SK-N-SH treated with all-trans-retinoic acid at 6 μM for 48 hours (cell line): ENCODE measurements around the gene YWHAB.

ENCODE experiments used
- ATAC-seq: fragments of 200-7000 bp; cut with Tn5 transposase; 3 replicates; pipeline ENCODE4 v1.9.1; 2020; ENCODE audit warnings: mild to moderate bottlenecking, moderate library complexity
- ARNTL ChIP-seq: fragments of 450-650 bp; formaldehyde crosslinking; IDR thresholded peaks from 2 replicates; pipeline ENCODE4 v1.5.0; 2020; ENCODE audit warnings: low read depth, mild to moderate bottlenecking, moderate library complexity, borderline replicate concordance
- BACH2 ChIP-seq: fragments of 250-450 bp; sonication (Bioruptor Pico); IDR thresholded peaks from 2 replicates; pipeline ENCODE4 v1.9.0; 2021; ENCODE audit warnings: mild to moderate bottlenecking, borderline replicate concordance
- CSDC2 ChIP-seq: fragments of 250-450 bp; sonication (Bioruptor Pico); IDR thresholded peaks from 2 replicates; pipeline ENCODE4 v1.5.0; 2020; ENCODE audit warnings: mild to moderate bottlenecking, moderate library complexity
- ESRRG ChIP-seq: fragments of 250-450 bp; sonication (Bioruptor Pico); IDR thresholded peaks from 2 replicates; pipeline ENCODE4 v1.6.1; 2021; ENCODE audit warnings: mild to moderate bottlenecking
- GLIS3 ChIP-seq: fragments of 250-450 bp; sonication (Bioruptor Pico); IDR thresholded peaks from 2 replicates; pipeline ENCODE4 v1.5.0; 2020; ENCODE audit warnings: mild to moderate bottlenecking, moderate library complexity
- ISL1 ChIP-seq: fragments of 250-450 bp; sonication (Bioruptor Pico); IDR thresholded peaks from 2 replicates; pipeline ENCODE4 v2.1.2; 2022; ENCODE audit warnings: mild to moderate bottlenecking, moderate library complexity
- OSR1 ChIP-seq: fragments of 250-450 bp; sonication (Bioruptor Pico); IDR thresholded peaks from 2 replicates; pipeline ENCODE4 v1.8.0; 2022; ENCODE audit warnings: moderate library complexity, mild to moderate bottlenecking, inconsistent platforms
- RARB ChIP-seq: fragments of 250-450 bp; sonication (Bioruptor Pico); IDR thresholded peaks from 2 replicates; pipeline ENCODE4 v1.8.0; 2021; ENCODE audit warnings: mild to moderate bottlenecking, moderate library complexity
- SNAI2 ChIP-seq: fragments of 250-450 bp; sonication (Bioruptor Pico); IDR thresholded peaks from 2 replicates; pipeline ENCODE4 v1.5.0; 2020; ENCODE audit warnings: mild to moderate bottlenecking, moderate library complexity
- TCF4 ChIP-seq: fragments of 250-450 bp; sonication (Bioruptor Pico); IDR thresholded peaks from 2 replicates; pipeline ENCODE4 v1.8.0; 2021; ENCODE audit warnings: mild to moderate bottlenecking, moderate library complexity, borderline replicate concordance
- TOX ChIP-seq: fragments of 250-450 bp; sonication (Bioruptor Pico); IDR thresholded peaks from 2 replicates; pipeline ENCODE4 v1.8.0; 2021; ENCODE audit warnings: mild to moderate bottlenecking, moderate library complexity, borderline replicate concordance
- ZC3H10 ChIP-seq: fragments of 250-450 bp; sonication (Bioruptor Pico); IDR thresholded peaks from 2 replicates; pipeline ENCODE4 v1.5.1; 2021; ENCODE audit warnings: mild to moderate bottlenecking, moderate library complexity
- ZFP3 ChIP-seq: fragments of 250-450 bp; sonication (Bioruptor Pico); IDR thresholded peaks from 2 replicates; pipeline ENCODE4 v1.5.0; 2020; ENCODE audit warnings: mild to moderate bottlenecking, moderate library complexity
- ZFP30 ChIP-seq: fragments of 450-650 bp; formaldehyde crosslinking; IDR thresholded peaks from 2 replicates; pipeline ENCODE4 v1.5.0; 2022; ENCODE audit warnings: mild to moderate bottlenecking, moderate library complexity
- ZNF565 ChIP-seq: fragments of 450-650 bp; formaldehyde crosslinking; conservative IDR thresholded peaks from 2 replicates; pipeline ENCODE4 v1.5.0; 2020; ENCODE audit warnings: low read depth, mild to moderate bottlenecking, moderate library complexity
- ZNF70 ChIP-seq: fragments of 450-650 bp; formaldehyde crosslinking; IDR thresholded peaks from 2 replicates; pipeline ENCODE4 v1.5.0; 2020; ENCODE audit warnings: mild to moderate bottlenecking, moderate library complexity
- ZNF8 ChIP-seq: fragments of 450-650 bp; formaldehyde crosslinking; IDR thresholded peaks from 2 replicates; pipeline ENCODE4 v1.5.0; 2020; ENCODE audit warnings: mild to moderate bottlenecking, moderate library complexity
- TF ChIP-seq, protein P1 (sequence below): fragments of 250-450 bp; sonication (Bioruptor Pico); IDR thresholded peaks from 2 replicates; pipeline ENCODE4 v1.8.0; 2020; ENCODE audit warnings: mild to moderate bottlenecking, moderate library complexity, borderline replicate concordance
- TF ChIP-seq, protein P2 (sequence below): fragments of 250-450 bp; sonication (Bioruptor Pico); IDR thresholded peaks from 2 replicates; pipeline ENCODE4 v1.5.1; 2020; ENCODE audit warnings: low read depth, mild to moderate bottlenecking, moderate library complexity
- TF ChIP-seq, protein P3 (sequence below): fragments of 250-450 bp; sonication (Bioruptor Pico); IDR thresholded peaks from 2 replicates; pipeline ENCODE4 v1.5.0; 2020; ENCODE audit warnings: mild to moderate bottlenecking, moderate library complexity
- TF ChIP-seq, protein P4 (sequence below): fragments of 250-450 bp; sonication (Bioruptor Pico); IDR thresholded peaks from 2 replicates; pipeline ENCODE4 v1.5.1; 2021; ENCODE audit warnings: mild to moderate bottlenecking, moderate library complexity
- TF ChIP-seq, protein P5 (sequence below): fragments of 250-450 bp; sonication (Bioruptor Pico); IDR thresholded peaks from 2 replicates; pipeline ENCODE4 v1.8.0; 2021; ENCODE audit warnings: low read depth, mild to moderate bottlenecking, moderate library complexity, borderline replicate concordance

The YWHAB gene

DNA sequence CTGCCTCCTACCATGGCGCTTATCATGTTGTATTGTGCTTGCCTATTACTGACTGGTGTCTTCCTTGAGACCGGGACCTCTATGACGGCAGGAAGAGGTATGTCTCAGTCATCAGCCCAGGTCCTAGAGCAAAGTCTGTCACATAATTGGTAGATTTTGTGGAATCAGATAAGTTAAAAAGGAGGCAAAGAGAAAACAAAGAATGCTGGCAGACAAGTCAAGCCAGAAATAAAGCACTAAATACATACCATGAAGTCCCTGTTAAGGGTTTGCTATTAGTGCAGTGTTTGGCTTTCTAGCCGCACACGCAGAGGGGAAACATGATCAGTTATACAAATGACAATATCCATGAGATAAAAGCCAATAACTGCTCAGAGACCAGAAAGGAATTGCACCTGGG lies 68.7 kb downstream of the YWHAB start:
- ATAC-seq: no peak
- TF ChIP-seq SNAI2 (CRISPR knock-in tag) (no peak), ZNF70 (CRISPR knock-in tag) (no peak), BACH2 (no peak), ZFP30 (CRISPR knock-in tag) (no peak)
- TF ChIP-seq, protein P1, sequence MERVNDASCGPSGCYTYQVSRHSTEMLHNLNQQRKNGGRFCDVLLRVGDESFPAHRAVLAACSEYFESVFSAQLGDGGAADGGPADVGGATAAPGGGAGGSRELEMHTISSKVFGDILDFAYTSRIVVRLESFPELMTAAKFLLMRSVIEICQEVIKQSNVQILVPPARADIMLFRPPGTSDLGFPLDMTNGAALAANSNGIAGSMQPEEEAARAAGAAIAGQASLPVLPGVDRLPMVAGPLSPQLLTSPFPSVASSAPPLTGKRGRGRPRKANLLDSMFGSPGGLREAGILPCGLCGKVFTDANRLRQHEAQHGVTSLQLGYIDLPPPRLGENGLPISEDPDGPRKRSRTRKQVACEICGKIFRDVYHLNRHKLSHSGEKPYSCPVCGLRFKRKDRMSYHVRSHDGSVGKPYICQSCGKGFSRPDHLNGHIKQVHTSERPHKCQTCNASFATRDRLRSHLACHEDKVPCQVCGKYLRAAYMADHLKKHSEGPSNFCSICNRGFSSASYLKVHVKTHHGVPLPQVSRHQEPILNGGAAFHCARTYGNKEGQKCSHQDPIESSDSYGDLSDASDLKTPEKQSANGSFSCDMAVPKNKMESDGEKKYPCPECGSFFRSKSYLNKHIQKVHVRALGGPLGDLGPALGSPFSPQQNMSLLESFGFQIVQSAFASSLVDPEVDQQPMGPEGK (CRISPR knock-in tag): no peak

DNA sequence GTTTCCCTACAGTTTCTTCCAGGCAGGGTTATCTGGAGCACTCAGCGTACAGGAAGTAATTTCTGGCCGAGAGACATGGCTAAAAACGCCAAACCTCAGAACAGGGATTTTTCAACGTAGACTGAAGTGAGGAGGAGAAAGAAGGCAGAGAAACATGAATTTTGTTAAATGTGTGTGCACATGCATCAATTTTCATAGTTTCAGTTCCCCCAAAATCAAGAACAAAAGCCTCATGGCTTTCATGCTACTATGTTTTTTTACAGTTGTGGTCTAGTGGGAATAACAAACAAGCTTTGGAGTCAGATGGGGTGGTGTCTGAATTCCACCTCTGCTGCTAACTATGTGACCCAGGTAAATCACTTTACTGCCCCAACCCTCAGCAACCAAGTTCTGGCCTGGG lies 69.8 kb downstream of the YWHAB start:
- no peak for ATAC-seq
- no peak for TF ChIP-seq TOX (CRISPR knock-in tag)
- TF ChIP-seq BACH2: no peak
- TF ChIP-seq GLIS3 (CRISPR knock-in tag): no peak
- TF ChIP-seq, protein P2, sequence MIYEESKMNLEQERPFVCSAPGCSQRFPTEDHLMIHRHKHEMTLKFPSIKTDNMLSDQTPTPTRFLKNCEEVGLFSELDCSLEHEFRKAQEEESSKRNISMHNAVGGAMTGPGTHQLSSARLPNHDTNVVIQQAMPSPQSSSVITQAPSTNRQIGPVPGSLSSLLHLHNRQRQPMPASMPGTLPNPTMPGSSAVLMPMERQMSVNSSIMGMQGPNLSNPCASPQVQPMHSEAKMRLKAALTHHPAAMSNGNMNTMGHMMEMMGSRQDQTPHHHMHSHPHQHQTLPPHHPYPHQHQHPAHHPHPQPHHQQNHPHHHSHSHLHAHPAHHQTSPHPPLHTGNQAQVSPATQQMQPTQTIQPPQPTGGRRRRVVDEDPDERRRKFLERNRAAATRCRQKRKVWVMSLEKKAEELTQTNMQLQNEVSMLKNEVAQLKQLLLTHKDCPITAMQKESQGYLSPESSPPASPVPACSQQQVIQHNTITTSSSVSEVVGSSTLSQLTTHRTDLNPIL (CRISPR knock-in tag): no peak
- TF ChIP-seq ZC3H10: no peak
- TF ChIP-seq, protein P1 (CRISPR knock-in tag): no peak
- no peak for TF ChIP-seq TCF4 (CRISPR knock-in tag)
- no peak for TF ChIP-seq ESRRG
- TF ChIP-seq SNAI2 (CRISPR knock-in tag): no peak
- no peak for TF ChIP-seq ISL1
- TF ChIP-seq ARNTL (CRISPR knock-in tag): no peak

DNA sequence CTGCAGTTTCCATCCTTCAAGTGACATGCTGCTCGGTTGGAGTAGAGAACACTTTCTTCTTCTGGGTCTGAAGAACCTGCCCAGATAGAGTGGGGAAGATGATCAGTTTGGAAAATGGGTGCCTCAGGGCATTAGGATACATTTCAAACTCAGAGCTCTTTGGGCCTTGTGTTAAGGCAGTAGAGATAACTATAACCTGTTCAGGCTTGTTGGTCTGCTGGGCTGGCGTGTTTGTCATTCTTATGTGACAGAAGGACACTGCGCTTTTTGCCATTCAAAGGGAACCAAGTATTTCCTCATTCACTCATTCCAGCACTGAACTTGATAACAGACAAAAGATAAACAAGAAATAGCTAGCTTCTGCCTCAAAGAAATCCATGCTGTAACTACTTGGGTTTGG lies 70.9 kb downstream of the YWHAB start:
- TF ChIP-seq GLIS3 (CRISPR knock-in tag) (no peak), ZC3H10 (no peak), ZNF565 (CRISPR knock-in tag) (no peak), RARB (CRISPR knock-in tag) (no peak), BACH2 (no peak), ZNF8 (CRISPR knock-in tag) (no peak), CSDC2 (CRISPR knock-in tag) (no peak), SNAI2 (CRISPR knock-in tag) (no peak), ZFP3 (CRISPR knock-in tag) (no peak), ZFP30 (CRISPR knock-in tag) (no peak), ISL1 (no peak), OSR1 (CRISPR knock-in tag) (no peak), TCF4 (CRISPR knock-in tag) (no peak)
- TF ChIP-seq, protein P2 (CRISPR knock-in tag): no peak
- TF ChIP-seq, protein P3, sequence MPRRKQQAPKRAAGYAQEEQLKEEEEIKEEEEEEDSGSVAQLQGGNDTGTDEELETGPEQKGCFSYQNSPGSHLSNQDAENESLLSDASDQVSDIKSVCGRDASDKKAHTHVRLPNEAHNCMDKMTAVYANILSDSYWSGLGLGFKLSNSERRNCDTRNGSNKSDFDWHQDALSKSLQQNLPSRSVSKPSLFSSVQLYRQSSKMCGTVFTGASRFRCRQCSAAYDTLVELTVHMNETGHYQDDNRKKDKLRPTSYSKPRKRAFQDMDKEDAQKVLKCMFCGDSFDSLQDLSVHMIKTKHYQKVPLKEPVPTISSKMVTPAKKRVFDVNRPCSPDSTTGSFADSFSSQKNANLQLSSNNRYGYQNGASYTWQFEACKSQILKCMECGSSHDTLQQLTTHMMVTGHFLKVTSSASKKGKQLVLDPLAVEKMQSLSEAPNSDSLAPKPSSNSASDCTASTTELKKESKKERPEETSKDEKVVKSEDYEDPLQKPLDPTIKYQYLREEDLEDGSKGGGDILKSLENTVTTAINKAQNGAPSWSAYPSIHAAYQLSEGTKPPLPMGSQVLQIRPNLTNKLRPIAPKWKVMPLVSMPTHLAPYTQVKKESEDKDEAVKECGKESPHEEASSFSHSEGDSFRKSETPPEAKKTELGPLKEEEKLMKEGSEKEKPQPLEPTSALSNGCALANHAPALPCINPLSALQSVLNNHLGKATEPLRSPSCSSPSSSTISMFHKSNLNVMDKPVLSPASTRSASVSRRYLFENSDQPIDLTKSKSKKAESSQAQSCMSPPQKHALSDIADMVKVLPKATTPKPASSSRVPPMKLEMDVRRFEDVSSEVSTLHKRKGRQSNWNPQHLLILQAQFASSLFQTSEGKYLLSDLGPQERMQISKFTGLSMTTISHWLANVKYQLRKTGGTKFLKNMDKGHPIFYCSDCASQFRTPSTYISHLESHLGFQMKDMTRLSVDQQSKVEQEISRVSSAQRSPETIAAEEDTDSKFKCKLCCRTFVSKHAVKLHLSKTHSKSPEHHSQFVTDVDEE (CRISPR knock-in tag): no peak
- TF ChIP-seq, protein P4, sequence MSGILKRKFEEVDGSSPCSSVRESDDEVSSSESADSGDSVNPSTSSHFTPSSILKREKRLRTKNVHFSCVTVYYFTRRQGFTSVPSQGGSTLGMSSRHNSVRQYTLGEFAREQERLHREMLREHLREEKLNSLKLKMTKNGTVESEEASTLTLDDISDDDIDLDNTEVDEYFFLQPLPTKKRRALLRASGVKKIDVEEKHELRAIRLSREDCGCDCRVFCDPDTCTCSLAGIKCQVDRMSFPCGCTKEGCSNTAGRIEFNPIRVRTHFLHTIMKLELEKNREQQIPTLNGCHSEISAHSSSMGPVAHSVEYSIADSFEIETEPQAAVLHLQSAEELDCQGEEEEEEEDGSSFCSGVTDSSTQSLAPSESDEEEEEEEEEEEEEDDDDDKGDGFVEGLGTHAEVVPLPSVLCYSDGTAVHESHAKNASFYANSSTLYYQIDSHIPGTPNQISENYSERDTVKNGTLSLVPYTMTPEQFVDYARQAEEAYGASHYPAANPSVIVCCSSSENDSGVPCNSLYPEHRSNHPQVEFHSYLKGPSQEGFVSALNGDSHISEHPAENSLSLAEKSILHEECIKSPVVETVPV (CRISPR knock-in tag): no peak
- TF ChIP-seq, protein P5, sequence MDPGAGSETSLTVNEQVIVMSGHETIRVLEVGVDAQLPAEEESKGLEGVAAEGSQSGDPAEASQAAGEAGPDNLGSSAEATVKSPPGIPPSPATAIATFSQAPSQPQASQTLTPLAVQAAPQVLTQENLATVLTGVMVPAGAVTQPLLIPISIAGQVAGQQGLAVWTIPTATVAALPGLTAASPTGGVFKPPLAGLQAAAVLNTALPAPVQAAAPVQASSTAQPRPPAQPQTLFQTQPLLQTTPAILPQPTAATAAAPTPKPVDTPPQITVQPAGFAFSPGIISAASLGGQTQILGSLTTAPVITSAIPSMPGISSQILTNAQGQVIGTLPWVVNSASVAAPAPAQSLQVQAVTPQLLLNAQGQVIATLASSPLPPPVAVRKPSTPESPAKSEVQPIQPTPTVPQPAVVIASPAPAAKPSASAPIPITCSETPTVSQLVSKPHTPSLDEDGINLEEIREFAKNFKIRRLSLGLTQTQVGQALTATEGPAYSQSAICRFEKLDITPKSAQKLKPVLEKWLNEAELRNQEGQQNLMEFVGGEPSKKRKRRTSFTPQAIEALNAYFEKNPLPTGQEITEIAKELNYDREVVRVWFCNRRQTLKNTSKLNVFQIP (CRISPR knock-in tag): no peak
- no peak for ATAC-seq
